T-helper 9 cell (primary cell): ENCODE measurements around the gene LARP6.
"Not testable (repeated sequence)": the region's sequence is repeated elsewhere in the genome, so short reads cannot be mapped to it uniquely, and the experiment has no call there.

Experiments
- DNase-seq: peaks from one replicate; pipeline ENCODE4 v3.0.0-alpha.2; 2020

Gene LARP6

DNA sequence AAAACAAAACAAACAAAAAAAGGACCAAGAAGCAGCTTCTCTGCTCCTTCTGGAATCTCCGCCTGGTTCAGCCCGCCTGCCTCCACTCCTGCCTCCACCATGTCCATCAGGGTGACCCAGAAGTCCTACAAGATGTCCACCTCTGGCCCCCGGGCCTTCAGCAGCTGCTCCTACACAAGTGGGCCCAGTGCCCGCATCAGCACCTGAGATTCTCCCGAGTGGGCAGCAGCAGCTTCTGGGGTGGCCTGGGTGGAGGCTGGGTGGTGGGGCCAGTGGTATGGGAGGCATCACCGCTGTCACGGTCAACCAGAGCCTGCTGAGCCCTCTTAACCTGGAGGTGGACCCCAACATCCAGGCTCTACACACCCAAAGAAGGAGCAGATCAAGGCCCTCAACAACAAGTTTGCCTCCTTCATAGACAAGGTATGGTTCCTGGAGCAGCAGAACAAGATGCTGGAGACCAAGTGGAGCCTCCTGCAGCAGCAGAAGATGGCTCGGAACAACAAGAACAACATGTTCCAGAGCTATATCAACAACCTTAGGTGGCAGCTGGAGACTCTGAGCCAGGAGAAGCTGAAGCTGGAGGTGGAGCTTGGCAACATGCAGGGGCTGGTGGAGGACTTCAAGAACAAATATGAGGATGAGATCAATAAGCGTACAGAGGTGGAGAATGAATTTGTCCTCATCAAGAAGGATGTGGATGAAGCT lies 4.8 kb upstream of the LARP6 start:
- DNase-seq, result not testable (repeated sequence)

DNA sequence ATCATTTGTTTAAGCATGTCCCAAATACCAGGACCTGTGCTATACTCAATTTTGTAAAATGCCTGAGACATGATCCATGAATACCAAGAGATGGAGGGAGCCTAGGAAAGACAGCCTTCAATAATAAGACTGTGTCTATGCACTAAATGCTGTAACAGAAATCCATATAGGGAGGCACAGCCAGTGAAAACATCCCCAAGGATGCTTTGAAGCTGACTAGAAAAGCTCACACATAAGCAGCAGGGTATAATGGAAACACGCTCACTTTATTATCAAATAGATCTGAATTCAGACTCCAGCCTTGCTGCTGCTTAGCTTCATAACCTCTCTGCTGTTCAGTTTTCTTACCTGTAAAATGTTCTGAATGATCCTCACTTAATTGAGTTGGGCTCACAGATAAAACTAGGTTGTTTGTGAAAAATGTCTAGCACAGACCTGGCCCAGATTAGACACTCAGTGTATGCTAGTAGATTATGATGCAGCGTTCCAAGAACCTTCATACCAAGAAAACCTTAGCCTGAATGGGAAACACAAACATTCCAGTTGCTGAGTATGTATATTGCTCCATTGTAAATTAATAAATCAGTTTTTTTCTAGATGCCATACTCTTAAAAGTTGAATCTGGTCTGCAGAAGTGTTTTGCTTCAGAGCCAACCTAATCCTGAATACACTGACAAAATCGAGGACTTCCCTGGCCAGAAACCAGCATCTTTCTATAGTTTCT lies 3.8 kb upstream of the LARP6 start:
- no peak for DNase-seq

DNA sequence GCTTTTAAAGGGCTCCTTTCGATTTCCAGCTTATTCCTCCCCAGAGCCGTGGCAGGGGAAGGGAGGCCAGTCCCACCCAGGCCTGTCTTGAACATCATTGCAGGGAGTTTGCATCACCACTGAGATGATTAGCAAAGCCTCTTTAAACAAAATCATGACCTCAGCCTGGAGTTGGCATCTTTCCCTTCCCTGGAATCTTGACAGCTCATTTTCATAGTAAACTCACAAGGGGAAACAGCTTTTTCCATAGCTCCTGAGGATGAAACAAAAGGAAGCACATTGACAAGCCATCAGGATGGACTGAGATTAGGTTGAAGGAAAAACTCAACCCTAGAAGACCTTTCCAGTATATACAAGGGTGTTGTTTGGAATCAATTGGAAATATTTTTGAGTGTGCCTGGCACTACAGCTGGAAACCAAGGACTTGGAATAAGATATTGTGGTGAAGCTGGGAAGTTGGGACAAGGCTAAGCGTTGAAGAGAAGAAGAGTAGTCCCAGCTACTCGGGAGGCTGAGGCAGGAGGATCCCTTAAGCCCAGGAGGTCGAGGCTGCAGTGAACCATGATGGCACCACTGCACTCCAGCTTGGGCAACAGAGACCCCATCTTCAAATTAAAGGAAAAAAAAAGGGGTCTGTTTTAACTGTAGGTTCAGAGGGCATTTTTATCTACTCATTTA lies 3.1 kb upstream of the LARP6 start:
- no peak for DNase-seq

DNA sequence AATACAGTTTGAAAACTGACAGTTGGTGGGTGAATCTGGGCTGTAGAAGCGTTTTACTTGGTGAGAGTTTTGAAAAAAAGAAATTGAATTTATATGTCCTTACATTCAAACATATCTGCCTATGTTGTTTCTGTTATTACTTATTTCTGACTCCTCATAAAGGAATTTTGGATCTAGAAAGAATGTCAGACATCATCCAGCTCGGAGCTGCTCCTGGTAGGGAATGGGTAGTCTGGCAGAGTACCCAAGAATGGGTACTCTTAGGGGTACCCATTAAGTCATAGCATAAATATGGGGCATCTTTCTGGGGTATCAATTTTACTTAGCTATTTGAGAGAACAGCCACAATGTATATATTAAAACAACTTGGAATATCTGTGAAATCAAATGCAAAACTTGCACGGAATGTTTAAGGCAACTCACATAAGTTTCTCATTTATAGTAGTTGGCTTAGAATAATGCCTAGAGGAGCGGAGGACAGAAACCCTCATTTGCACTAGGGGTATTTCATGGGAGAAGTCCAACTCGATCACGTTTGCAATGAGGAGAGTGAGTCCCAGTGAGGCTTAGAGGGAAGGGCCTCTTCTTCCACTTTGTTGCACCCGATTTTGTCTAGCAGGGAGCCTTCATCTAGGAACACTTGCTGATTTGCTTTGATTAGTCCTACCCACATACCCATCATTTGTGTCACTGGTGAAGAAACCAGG lies 2.4 kb upstream of the LARP6 start:
- no peak for DNase-seq

DNA sequence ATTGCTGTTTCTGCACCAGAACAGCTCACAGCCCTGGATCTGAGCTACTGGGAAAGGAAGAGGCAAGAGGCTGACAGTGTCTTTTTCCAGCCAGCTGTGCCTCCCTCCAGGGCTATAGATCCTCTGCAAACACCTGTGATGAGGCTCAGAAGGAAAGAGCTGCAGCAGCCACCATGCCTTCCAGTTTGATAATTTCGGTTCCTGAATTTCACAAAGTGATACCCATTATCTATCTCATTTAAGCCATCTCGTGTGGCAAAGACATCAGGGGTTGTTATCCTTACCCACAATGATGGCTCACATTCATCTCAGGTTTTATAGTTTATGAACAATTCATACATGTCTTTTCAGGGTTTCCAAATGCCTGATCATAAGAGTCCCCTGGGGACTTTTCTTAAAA lies 1.8 kb upstream of the LARP6 start:
- DNase-seq, result no peak

DNA sequence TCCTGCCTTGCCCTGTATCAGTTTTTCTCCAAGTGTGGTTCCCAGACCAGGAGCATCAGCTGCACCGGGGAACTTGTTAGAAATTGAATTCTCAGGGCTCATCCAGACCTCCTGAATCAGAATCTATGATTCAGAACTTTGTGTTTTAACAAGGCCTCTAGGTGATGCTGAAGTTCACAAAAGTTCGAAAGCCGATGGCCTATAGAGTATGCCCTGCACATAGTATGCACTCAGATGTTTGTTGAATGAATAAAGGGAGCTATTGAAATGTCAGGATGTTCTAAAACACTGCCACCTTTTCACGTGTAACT lies 664 bp upstream of the LARP6 start:
- DNase-seq, result no peak

DNA sequence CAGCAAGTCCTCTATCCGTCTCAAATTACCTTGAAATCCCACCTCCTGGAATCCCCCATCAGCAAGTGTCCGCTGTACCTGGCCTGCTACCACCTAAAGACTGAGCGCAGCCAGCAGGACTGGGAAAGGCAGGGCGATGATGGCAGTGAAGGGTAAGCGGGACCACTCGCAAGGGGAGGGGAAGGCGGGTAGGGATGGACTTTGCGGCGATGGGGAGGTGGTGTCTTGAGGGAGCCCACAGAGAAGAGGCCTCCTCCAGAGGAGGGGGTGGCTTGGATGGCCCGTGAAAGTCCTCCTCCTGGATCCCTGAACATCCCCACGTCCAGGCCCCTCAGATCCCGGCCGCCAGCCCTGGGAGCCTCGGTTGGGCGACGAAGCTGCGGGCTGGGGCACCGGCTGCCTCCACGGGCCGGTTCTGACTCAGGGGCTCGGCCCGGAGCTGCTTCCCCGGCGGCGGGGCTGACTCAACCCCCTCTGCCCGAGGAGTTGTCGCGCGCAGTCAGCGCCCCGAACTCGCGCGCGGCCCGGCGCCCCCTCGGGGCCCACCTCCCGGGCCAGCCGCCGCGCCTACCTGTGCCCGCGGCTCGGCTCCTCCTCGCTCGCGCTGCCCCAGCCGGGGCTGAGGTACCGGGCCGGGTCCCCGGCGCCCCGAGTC lies 512 bp downstream of the LARP6 start:
- no peak for DNase-seq

DNA sequence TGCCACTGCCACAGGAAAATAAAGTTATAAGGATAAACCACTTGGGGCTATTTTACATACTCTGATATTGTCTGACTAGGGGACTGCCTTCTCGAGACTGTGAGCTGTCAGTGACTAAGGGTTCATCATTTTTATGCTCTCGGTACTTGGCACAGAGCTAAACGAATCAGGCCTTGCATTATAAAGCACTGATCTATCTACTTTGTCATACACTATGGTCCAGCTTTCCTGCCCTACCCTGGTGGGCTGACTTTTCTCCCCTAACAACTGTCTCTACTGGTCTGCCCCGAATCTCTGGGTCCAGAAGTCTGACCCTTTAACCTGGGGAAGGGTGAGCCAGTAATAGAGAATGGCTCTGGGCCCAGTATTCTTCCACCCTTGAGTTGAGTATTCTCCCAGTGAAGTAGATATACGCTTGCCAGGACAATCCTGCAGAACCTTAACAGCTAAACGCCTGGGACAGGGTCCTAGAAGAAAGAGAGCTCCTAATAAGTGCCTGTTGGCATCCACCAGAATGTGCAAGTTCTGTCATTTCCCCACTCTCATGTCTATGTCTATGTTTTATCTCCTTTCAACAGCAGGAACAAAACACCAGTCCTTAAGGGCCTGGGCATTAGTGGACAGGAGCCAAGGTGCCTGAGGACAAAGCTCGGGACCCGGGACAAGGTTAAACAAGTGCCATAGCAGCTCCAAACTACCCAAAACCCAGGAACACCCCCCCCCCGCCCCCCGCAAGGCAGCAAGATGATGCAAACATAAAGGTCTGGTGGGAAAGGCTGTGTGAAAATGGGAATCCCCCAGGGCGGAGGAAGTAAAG lies 1.2 kb downstream of the LARP6 start:
- DNase-seq, result no peak

DNA sequence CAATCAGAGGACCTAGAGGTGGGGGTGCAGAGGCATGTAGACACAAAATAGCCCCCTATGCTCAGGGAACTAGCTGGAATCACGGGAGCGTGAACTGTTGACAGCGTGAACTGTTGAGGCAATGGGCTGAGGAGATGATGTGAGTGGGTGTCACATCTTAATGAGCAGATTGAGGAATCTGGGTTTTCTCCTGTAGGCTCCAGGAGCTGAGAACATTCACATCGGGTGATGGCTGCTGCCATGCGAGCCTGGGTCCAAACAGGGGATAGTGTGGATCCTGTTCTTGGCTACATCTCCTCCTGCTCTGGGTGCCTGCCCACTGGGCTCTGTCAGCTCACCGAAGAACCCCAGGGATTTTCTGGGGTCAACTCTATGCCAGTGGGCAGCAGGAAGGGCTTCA lies 2.1 kb downstream of the LARP6 start:
- no peak for DNase-seq

DNA sequence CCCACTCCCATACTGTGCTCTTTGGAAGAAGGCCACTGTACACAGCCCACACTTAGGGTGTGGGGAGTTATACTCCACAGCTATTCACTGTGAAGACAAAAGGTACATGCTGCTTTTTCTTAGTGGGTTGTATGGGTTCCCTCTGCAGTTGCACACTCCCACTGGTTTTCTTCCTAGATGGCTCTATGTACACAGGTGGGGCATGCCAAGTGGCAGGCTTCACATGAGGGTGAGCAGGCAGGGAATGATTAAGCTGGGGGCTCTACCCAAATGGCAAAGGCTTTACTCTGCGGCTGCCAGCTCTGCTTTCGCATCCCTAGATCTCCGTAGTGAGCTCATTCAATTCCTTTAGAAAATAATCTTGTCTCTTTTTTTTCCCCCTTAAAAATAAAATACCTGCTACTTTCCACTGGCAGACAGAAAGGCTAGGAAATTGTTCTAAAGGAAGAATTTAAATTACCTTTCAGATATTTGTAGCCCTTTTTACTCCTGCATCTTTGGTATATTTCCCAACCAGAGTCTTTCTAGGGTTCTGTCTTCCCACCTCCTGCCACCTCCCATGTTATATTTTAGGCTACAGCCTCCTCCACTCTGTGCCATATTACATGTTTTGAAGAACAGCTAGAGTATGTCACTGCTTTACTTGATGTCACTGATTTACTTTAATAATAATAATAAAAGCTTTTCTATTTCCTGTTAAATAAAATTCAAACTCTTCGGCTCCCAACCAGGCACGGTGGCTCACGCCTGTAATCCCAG lies 8.2 kb downstream of the LARP6 start:
- no peak for DNase-seq

DNA sequence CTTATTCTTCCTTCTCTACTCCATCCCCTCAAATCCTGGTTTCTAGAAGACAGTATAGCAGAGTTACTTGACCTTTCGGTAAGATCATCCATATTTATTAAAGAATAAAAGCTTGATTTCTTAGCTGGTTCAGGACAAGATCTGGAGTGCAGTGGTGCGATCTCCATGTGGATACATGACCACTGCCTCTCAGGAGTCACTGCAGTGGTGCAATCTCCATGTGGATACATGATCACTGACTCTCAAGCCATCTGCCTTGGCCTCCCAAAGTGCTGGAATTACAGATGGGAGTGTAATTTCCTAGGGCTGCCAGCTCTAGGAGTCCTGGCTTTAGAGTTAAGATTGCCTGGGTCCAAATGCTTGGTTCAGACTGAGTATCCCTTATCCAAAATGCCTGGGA lies 16.5 kb downstream of the LARP6 start:
- DNase-seq, result no peak

DNA sequence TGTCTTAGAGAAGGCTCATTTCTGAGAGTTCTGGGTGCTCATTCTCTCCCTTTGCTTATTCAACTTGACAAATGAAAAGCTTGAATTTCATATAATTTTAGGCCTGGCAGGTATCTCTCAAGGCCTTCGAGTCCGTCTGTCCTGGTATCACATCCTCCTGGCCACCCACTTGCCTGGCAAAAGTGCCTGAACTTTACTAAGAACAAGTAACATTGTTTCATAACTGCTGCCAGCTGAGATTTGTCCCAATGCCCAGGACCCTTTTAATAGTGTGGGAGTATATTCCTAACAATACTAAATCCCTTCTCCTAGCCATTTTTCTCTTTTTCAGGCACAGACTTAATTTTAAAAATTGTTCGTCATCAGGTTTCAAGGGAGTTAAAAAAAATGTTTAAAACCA lies 18.1 kb downstream of the LARP6 start:
- no peak for DNase-seq

DNA sequence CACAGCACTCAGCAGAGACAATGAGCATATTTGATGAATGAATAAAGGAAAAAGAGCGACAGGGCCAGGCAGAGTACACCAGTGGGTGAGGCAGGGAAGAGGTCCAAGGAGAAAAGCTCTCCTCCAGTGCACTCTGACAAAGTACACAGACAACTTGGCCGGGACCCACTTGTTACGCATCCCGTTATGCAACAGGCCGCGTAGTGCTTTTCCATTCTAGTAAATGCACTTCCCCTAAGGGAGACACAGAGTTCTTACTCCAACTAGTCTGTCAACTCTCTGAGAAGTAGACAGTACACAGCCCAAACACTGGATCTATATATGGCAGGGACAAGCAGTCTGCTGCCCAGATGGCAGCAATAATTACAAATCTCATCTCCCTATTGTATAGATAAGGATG lies 18.5 kb downstream of the LARP6 start:
- DNase-seq, result no peak

DNA sequence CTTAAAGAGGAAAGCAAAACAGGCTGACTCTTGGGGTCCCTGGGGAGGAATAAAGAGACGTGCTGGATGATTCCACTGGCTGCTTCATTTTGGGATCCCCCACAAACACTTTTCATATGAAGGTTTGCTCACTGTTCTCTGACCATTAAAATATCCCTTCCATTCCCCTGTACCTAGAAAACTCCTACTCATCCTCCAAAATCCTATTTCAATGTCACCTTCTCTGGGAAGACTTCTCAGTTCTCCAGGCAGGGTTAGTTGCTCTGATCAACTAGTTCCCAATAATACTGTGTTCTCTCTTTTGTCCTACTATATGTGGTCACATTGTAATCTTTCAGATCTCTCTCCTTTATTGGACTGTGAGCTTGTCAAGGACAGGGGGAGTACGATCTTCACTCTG lies 19.0 kb downstream of the LARP6 start:
- no peak for DNase-seq

DNA sequence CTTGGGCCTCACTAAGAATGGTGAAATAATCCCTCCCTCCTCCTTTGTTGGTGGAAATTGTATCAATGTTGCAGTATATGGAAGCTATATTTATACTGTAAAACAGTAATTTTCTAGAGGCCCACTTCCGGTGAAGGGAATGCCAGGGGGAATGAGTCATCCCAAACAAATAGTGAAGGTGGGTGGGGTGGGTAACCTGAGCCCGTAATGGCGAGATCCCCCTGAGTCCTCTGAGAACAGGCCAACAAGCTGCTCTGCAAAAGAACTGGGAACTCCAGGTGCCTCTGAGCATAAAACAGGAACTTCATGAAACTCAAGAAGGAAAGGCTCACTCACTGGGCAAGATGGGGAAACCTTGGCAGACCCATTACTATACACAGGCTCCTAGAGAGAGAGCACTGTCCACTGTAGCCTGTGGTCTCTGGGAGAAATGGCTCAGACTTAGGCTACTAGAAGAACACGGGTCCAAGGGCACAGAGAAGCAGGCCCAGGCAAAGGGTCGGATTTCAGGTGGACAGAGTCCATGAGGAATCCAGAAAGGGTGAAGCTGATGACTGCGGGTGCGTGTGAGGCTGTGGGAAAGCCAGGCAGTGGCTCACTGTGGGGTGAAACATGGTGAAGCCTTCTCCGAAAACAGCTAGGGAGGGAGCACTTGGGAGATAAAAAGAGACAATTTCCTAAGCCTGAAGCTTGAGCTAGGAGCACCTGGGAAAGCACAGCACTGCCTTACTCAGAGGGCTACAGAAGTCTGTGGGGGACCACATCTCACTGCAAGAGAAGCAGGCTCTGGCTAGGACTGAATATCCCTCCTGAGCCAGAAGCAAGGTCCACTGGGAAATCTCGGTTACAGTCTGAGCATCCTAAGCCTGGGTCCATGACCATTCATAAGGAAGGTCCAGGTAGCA lies 19.8 kb downstream of the LARP6 start:
- DNase-seq, result no peak

DNA sequence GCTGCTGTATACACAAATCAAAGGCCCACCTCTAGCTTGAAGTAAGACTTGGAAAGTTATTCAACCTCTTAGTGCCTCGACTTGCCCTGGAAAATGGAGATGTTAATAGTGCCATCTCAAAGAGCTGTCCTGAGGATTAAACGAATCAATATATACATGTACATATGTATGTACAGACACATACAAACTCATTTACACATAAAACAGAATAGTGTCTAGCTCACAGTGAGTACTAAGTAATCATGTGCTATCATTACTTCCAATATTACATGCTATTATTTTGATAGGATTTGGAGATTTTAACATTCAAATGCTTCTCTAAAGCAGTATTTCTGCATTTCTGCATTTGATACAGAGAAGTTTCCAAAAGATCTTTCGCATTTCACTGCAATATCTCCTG lies 20.5 kb downstream of the LARP6 start:
- DNase-seq, result no peak

DNA sequence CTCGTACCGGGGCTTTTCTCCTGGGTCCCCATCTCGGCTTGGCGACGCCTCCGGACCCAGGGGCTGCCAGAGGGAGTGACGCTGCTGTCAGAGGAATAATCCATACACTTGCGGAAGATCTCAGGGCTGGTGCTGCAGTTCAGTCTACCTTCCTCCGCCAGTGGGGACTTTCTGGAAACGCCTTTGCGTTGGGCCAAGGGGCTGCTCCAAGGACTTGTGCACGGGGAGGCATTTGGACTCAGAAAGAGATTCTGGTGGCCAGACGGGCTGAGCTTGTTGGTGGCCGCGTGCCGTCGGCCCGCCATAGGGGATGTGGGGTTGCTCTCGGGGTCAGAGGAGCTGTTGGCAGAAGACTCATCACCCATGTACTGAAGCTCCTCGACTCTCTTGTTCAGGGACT lies 21.8 kb downstream of the LARP6 start:
- no peak for DNase-seq

DNA sequence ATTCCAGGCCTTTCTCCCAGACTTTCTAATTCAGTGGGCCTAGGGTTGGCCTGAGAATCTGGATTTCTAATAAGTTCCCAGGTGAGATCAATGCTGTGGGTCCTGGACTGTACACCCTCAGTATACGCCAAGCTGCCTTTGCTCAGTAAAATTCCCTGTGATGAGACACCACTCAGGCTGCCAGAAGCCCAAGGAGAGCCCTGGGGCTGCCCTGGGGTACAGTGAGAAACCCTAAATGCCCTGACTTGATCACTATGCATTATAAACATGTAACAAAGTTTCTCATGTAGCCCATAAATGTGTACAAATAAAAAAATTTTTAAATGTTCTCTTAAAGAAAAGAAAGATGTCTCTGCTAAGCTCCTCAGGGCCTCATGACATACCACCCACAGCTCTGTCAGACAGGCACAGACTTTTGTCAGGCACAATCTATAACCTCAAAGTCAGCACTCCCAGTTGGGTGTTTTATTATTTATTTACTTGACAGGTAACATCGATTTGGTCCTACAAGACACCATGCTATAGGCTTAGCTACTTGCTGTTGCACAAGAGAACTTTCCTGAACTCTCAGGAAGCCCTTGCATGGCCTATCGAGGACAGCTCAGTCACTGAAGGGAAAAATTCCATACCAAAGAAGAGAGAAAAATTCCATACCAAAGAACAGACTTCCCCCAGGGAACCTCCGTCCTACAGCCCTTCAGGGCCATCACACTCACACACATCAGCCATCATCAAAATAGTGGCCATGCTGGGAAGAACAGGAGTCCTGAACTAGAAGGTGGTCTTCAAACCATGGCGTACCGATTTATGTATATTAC lies 22.7 kb downstream of the LARP6 start:
- DNase-seq, result no peak

DNA sequence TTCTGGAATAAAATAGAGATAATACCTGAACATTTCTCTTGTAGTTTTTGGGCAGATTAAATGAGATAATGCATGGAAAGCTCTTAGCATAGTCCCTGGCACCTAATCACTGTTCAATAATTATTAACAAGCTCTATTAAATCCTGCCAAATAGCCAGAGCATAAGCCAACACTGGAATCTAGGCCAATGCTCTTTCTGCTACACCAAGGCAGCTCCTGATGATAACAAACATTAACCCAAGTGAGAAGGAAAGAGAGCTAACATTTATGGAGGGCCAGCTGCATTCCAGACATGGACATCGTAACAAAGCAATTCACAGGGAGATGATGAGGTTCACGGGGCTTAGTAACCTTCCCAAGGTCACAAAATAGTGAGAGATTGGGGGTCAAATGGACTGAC lies 23.3 kb downstream of the LARP6 start:
- DNase-seq, result no peak
